ENCODE results near the gene CASTOR1.

The CASTOR1 gene

GRCh38 chr22:30282616-30283046 lies 6.7 kb downstream of the CASTOR1 start:
- DNase-seq: peak; percentile 71

GRCh38 chr22:30280505-30280904 lies 8.8 kb downstream of the CASTOR1 start:
- no peak for DNase-seq

GRCh38 chr22:30279932-30280331 lies 9.4 kb downstream of the CASTOR1 start:
- no peak for DNase-seq

GRCh38 chr22:30279046-30279788 lies 10.1 kb downstream of the CASTOR1 start:
- DNase-seq: peak; percentile 82

GRCh38 chr22:30277547-30278344 lies 11.6 kb downstream of the CASTOR1 start:
- DNase-seq: peak; percentile 79

- DNase-seq: peak; percentile 41
These were observed 13.3 kb downstream of the CASTOR1 start for GRCh38 chr22:30276039-30276438.

- no peak for DNase-seq
These were observed 13.7 kb downstream of the CASTOR1 start for GRCh38 chr22:30275625-30276024.

- no peak for DNase-seq
These were observed 14.9 kb downstream of the CASTOR1 start for GRCh38 chr22:30274437-30274812.

- no peak for DNase-seq
These were observed 15.4 kb downstream of the CASTOR1 start for GRCh38 chr22:30273711-30274436.

- DNase-seq: no peak
These were observed 16.3 kb downstream of the CASTOR1 start for GRCh38 chr22:30272781-30273601.

GRCh38 chr22:30270832-30271231 lies 18.5 kb downstream of the CASTOR1 start:
- DNase-seq: peak; percentile 86

- no peak for DNase-seq
These were observed 21.0 kb downstream of the CASTOR1 start for GRCh38 chr22:30268331-30268730.

GRCh38 chr22:30267382-30268302 lies 21.7 kb downstream of the CASTOR1 start:
- peak; percentile 90 for DNase-seq

GRCh38 chr22:30266445-30267381 lies 22.6 kb downstream of the CASTOR1 start, which contains the start of gene OSM:
OSM (minus strand) TSS chr22:30266851; CDS start chr22:30266799, 52 bp downstream.
- peak; percentile 99 for DNase-seq

- peak; percentile 94 for DNase-seq
These were observed 23.4 kb downstream of the CASTOR1 start for GRCh38 chr22:30265823-30266444.

GRCh38 chr22:30265131-30265720 lies 24.1 kb downstream of the CASTOR1 start:
- DNase-seq: peak; percentile 39

- peak; percentile 19 for DNase-seq
These were observed 25.4 kb downstream of the CASTOR1 start for GRCh38 chr22:30263883-30264282.

GRCh38 chr22:30262917-30263741 lies 26.2 kb downstream of the CASTOR1 start:
- DNase-seq: peak; percentile 91
